B cell (primary cell): ENCODE measurements around the gene UBE2E3.

Experiments used
- EZH2 ChIP-seq: IDR thresholded peaks from 2 replicates; pipeline ENCODE4 v1.6.1; 2012; ENCODE audit warnings: borderline replicate concordance, low read depth, mild to moderate bottlenecking, moderate library complexity, low read length; ENCODE audit not compliant: insufficient read depth, poor library complexity, severe bottlenecking
- TF ChIP-seq, protein P1 (sequence below): fragments of 200-600 bp; IDR thresholded peaks from one replicate; pipeline ENCODE4 v1.8.0; 2022; ENCODE audit warnings: antibody characterized with exemption, mild to moderate bottlenecking

DNA sequence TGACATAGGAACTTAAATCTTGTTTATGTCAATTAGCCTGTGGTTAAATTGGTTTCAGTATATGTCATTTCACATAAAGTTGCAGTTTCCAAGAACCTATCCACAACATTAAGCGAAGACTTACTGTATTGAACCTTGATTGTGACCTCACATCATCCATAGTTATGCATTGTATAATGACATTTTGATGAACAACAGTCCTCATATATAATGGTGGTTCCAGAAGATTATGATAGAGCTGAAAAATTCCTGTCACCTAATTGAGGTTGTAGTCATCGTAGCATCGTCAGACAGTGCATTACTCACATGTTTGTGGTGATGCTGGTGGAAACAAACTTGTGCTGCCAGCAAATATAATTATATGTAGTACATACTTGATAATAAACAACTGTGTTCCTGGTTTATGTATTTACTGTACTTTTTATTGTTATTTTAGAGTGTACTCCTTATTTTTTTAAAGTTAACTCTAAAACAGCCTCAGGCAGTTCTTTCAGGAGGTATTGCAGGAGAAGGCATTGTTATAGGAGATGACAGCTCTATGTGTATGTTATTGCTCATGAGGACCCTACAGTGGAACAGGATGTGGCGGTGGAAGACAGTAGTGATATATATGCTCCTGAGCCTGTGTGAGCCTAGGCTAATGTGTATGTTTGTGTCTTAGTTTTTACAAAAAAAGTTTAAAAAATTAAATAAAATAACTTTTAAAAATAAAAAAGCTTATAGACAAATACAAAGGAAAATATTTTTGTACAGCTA is 56.6 kb downstream of the UBE2E3 start:
- TF ChIP-seq, protein P1, sequence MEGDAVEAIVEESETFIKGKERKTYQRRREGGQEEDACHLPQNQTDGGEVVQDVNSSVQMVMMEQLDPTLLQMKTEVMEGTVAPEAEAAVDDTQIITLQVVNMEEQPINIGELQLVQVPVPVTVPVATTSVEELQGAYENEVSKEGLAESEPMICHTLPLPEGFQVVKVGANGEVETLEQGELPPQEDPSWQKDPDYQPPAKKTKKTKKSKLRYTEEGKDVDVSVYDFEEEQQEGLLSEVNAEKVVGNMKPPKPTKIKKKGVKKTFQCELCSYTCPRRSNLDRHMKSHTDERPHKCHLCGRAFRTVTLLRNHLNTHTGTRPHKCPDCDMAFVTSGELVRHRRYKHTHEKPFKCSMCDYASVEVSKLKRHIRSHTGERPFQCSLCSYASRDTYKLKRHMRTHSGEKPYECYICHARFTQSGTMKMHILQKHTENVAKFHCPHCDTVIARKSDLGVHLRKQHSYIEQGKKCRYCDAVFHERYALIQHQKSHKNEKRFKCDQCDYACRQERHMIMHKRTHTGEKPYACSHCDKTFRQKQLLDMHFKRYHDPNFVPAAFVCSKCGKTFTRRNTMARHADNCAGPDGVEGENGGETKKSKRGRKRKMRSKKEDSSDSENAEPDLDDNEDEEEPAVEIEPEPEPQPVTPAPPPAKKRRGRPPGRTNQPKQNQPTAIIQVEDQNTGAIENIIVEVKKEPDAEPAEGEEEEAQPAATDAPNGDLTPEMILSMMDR: no peak
- TF ChIP-seq EZH2: no peak
